Activated T-cell treated with anti-CD3 and anti-CD28 coated beads, Interleukin-2, amount 50 U/mL, for 24 hours (primary cell): ENCODE data around the gene CHI3L1.

Experiments used
- DNase-seq: peaks from one replicate; pipeline ENCODE4 v3.0.0-alpha.2; 2020
- H3K27ac Mint-ChIP-seq: 2 replicates; pipeline ENCODE4 v1.8.0; 2020; ENCODE audit warnings: mild to moderate bottlenecking, mixed read lengths
- H3K27me3 Mint-ChIP-seq: 2 replicates; pipeline ENCODE4 v1.8.0; 2020; ENCODE audit warnings: mixed read lengths
- H3K36me3 Mint-ChIP-seq: 2 replicates; pipeline ENCODE4 v1.8.0; 2020; ENCODE audit warnings: low read depth, mixed read lengths
- H3K4me1 Mint-ChIP-seq: 2 replicates; pipeline ENCODE4 v1.8.0; 2020; ENCODE audit warnings: low read depth, mixed read lengths
- H3K4me3 Mint-ChIP-seq: 2 replicates; pipeline ENCODE4 v1.8.0; 2020; ENCODE audit warnings: mild to moderate bottlenecking, moderate library complexity, mixed read lengths
- H3K9me3 Mint-ChIP-seq: 2 replicates; pipeline ENCODE4 v1.8.0; 2020; ENCODE audit warnings: mixed read lengths

Gene CHI3L1

DNA sequence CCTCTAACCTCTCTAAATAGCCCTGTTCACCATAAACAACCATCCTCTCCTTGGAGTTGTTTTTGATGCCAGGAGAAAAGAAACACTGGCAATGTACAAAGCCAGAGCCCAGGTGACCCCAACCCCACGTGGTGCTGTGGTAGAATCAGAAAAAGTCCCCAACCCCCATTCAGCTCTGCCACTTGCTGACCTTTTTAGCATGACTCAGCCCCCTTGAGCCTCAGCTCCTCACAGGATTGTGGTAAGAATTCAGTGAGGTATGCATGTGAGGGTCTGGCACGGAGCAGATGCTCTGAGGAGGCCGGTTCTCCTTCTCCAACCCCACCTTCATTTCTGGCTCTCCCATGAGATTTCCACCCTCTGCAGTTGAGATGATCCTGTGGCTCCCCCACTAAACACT lies 11.1 kb upstream of the CHI3L1 start:
- H3K27ac Mint-ChIP-seq = no peak overlapping the region
- DNase-seq = no peak
- no peaks in the 10 kb centered on the region for H3K4me1 Mint-ChIP-seq
- no peaks in the 10 kb centered on the region for H3K9me3 Mint-ChIP-seq
- H3K27me3 Mint-ChIP-seq = peaks cover 9% of the 10 kb centered on the region
- H3K36me3 Mint-ChIP-seq = no peaks in the 10 kb centered on the region
- no peak overlapping the region for H3K4me3 Mint-ChIP-seq

DNA sequence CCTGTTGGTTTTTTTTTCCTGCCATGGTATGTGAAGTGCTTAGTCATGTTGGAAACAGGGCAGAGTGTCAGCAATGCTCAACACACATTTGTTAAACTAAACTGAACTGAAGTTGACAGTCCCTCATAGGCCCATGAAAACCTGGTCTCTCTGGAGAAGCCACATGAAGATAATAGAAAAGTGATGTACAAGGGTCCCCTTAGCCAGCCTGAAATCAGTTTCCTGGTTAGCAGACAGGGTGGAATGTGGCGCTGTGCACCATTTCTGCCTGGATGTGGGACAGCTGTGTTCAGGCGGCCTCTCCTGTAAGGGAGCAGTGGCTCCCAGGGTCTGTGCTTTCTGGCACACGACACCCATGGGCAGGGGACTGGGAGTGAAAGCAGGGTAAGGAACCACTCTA lies 9.9 kb upstream of the CHI3L1 start:
- no peaks in the 10 kb centered on the region for H3K9me3 Mint-ChIP-seq
- no peaks in the 10 kb centered on the region for H3K36me3 Mint-ChIP-seq
- H3K4me1 Mint-ChIP-seq = no peaks in the 10 kb centered on the region
- no peak for DNase-seq
- peaks cover 9% of the 10 kb centered on the region for H3K27me3 Mint-ChIP-seq
- no peak overlapping the region for H3K27ac Mint-ChIP-seq
- no peak overlapping the region for H3K4me3 Mint-ChIP-seq

DNA sequence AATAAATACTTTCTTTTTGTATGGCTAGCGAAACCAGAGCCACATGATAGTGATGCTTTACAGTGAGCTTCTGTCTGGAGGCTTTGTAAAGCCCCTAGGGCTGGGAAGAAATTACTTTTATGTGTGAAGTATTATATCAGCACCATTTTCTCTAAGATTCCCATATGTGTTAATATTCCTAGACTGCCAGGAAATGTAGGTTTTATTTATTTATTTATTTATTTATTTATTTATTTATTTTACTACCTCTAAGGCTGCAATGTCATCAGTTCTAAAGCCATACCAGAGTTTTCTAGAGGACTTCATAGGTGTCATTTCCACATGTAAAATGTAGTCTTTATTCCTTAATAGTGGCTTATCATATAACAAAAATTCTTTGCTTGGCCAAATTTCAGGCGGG lies 4.4 kb upstream of the CHI3L1 start:
- H3K27me3 Mint-ChIP-seq = no peaks in the 10 kb centered on the region
- H3K36me3 Mint-ChIP-seq = no peaks in the 10 kb centered on the region
- no peak overlapping the region for H3K4me3 Mint-ChIP-seq
- no peak overlapping the region for H3K27ac Mint-ChIP-seq
- no peak for DNase-seq
- H3K4me1 Mint-ChIP-seq = peaks cover 5% of the 10 kb centered on the region
- H3K9me3 Mint-ChIP-seq = no peaks in the 10 kb centered on the region

DNA sequence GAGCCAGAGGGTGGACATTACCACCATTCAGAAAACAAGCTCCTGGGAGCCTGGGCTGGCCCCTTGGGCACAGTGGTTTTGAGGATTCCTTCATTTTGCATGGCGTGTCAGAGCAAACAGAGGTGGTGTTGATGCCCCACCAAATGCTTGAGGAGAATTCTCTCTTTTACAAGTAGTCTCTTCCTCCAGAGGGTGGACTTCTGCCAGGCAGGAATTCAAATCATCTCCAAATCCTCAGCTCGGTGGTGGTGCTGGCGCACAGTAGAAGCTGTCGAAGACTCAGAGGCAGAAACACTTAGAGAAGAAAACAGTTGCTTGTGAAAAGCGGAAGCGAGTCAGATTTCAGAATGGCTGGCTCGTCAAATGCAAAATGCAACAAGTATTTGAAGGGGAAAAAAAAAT lies 3.4 kb upstream of the CHI3L1 start:
- Mint-ChIP-seq H3K4me3 (no peak overlapping the region), H3K27ac (no peak overlapping the region), H3K9me3 (no peaks in the 10 kb centered on the region), H3K4me1 (peaks cover 5% of the 10 kb centered on the region), H3K36me3 (no peaks in the 10 kb centered on the region), H3K27me3 (no peaks in the 10 kb centered on the region)
- DNase-seq = no peak

DNA sequence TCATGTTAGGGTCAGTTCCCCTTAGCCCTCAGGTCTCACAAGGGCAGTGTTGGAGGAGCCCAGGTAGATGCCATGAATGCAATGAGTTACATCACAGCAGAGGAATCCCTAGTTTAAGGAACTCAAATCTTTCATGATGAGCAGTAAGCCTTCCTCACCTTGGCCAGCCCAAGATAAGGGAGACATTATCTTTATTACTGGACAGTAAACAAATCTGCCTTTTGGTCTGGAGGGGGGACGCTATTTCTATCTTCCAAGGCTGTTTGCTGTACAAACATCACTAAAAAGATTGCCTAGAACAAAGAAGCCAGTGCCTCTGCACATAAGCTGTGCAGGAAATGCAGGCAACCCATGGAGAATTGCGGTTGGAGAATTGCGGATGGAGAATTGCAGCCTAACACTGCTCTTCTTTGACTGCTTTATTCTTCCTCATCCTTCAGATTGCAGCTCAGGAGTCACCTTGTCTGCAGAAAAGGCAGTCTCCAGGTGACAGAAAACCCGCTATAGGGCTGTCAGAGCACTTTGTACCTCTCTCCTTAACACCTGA lies 2.3 kb upstream of the CHI3L1 start:
- H3K4me3 Mint-ChIP-seq = no peak overlapping the region
- H3K36me3 Mint-ChIP-seq = no peaks in the 10 kb centered on the region
- no peak for DNase-seq
- H3K9me3 Mint-ChIP-seq = no peaks in the 10 kb centered on the region
- H3K27me3 Mint-ChIP-seq = no peaks in the 10 kb centered on the region
- peaks cover 5% of the 10 kb centered on the region for H3K4me1 Mint-ChIP-seq
- no peak overlapping the region for H3K27ac Mint-ChIP-seq

DNA sequence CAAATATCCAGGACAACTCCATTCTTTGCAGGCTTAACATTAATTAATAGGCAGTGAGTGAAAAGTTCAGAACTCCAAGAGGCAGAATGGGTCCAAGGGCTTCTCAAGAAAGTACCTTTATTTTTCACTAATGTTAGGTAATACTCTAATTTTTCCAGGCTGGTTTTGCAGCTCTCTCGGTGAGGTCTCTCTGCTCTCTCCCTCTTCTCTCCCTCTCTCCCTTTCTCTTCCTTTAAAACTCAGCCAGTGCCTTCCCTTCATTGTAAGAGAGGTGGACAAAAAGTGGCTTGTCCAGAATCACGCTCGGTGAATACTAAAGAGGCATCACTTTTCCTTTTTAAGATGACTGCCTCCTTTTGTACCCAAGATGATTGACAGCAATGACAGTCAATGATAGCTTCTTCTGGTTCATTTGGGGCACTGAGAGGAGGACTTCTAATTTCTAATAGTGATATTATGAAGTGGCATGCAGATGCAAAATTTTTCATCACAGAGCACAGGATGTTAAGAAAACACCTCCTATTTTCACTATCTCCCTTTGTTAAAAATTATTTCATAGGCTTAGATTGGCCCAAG lies 1.3 kb upstream of the CHI3L1 start:
- H3K9me3 Mint-ChIP-seq = no peaks in the 10 kb centered on the region
- H3K36me3 Mint-ChIP-seq = no peaks in the 10 kb centered on the region
- no peak overlapping the region for H3K27ac Mint-ChIP-seq
- no peaks in the 10 kb centered on the region for H3K27me3 Mint-ChIP-seq
- DNase-seq = no peak
- no peak overlapping the region for H3K4me3 Mint-ChIP-seq
- peaks cover 5% of the 10 kb centered on the region for H3K4me1 Mint-ChIP-seq

DNA sequence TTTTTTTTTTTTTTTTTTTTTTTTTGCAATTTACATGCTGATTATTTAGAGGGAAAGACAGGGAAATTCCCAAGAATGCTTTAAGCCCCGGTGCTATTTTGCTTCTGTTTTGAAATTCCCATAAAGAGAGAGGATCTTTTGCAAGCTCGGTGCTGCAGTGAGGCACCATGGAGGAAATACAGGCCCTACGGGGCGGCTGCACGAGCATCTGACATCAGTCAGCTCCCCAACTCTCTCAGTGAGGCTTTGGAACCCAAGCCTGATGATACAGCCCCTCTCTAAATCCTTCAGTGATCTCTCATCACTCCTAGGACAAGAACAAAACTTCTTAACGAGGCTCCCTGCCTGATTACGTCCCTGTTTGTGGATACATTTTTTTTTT lies 791 bp upstream of the CHI3L1 start:
- Mint-ChIP-seq H3K27ac (no peak overlapping the region), H3K4me1 (peaks cover 5% of the 10 kb centered on the region), H3K27me3 (no peaks in the 10 kb centered on the region), H3K9me3 (no peaks in the 10 kb centered on the region), H3K36me3 (no peaks in the 10 kb centered on the region), H3K4me3 (no peak overlapping the region)
- DNase-seq = no peak

DNA sequence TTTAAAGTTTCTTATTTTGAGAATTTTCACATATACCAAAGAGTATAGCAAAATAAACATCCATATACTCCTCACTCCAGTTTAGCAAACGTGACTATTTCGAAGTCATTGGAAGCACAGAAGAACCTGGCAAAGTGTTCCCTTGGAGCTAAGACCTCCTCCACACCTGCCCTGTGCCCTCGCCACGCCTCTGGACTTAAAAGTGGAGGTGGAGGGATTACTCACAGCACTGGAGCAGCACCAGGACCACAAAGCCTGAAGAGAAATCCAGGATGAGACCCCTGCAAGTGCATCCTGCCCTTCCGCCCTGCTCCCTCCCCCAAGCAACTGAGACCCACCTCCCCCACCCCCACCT lies 436 bp downstream of the CHI3L1 start:
- Mint-ChIP-seq H3K4me1 (peaks cover 5% of the 10 kb centered on the region), H3K9me3 (no peaks in the 10 kb centered on the region), H3K4me3 (no peak overlapping the region)

DNA sequence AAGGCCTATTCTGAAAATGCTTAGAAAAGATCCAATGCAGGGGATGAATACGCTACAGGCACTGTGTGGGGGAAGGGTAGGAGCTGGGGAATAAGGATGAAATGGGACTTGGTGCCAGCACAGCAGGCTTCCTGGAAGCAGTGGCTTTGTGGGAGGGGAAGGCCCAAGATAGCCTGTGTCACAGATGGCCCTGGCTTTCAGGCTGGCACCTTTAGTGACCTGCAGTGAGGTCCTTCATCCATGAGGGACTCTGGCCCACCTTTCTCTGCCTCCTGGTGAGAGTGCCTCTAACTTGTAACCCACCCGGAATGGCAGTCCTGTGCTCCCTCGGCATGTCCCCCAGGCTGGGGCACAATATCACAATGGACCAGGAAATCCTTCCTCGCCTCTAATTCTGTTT lies 919 bp downstream of the CHI3L1 start:
- Mint-ChIP-seq H3K4me3 (no peak overlapping the region), H3K9me3 (no peaks in the 10 kb centered on the region), H3K27ac (no peak overlapping the region), H3K36me3 (no peaks in the 10 kb centered on the region), H3K27me3 (no peaks in the 10 kb centered on the region), H3K4me1 (peaks cover 5% of the 10 kb centered on the region)
- DNase-seq = no peak

More for the DNA sequence above, 436 bp downstream of the CHI3L1 start:
- no peak for DNase-seq
- Mint-ChIP-seq H3K27me3 (no peaks in the 10 kb centered on the region), H3K36me3 (no peaks in the 10 kb centered on the region), H3K27ac (no peak overlapping the region)

DNA sequence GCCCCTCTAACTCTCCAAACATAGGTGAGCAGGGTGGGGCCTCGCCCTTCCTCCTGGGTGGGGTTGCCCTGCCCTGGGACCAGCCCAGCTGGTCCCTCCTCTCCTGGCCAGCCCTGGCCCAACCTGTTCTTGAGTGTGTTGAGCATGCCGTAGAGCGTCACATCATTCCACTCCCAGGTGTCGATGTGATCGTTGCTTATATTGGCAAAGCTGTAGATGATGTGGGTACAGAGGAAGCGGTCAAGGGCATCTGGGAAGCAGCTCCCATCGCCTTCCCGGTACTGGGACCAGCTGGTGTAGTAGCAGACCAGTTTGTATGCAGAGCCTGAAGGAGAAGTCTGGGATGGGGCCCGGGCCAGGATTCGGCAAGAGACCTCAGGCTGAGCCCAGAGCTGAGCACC lies 1.4 kb downstream of the CHI3L1 start:
- Mint-ChIP-seq H3K27ac (no peak overlapping the region), H3K4me1 (peaks cover 5% of the 10 kb centered on the region), H3K27me3 (no peaks in the 10 kb centered on the region), H3K9me3 (no peaks in the 10 kb centered on the region), H3K4me3 (no peak overlapping the region), H3K36me3 (no peaks in the 10 kb centered on the region)
- DNase-seq = no peak

DNA sequence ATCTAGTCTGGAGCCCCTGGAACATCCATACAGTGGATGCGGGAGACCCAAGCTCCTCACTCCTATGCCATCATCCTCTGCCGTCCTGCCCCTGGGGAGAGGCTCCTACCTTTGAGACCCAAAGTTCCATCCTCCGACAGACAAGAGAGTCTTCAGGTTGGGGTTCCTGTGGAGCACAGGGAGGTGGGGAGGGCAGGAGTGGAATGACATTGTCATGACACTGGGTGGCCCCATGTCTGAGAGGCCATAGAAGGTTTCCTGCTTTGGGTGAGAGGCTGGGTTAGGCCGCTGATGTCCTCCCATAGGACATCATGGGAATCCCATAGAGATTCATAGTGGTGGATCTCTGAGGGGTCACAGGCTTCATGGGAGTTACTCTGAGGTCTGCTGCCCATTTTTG lies 2.0 kb downstream of the CHI3L1 start:
- Mint-ChIP-seq H3K9me3 (no peaks in the 10 kb centered on the region), H3K4me3 (no peak overlapping the region), H3K27ac (no peak overlapping the region), H3K4me1 (peaks cover 5% of the 10 kb centered on the region), H3K27me3 (no peaks in the 10 kb centered on the region), H3K36me3 (no peaks in the 10 kb centered on the region)
- DNase-seq = no peak

DNA sequence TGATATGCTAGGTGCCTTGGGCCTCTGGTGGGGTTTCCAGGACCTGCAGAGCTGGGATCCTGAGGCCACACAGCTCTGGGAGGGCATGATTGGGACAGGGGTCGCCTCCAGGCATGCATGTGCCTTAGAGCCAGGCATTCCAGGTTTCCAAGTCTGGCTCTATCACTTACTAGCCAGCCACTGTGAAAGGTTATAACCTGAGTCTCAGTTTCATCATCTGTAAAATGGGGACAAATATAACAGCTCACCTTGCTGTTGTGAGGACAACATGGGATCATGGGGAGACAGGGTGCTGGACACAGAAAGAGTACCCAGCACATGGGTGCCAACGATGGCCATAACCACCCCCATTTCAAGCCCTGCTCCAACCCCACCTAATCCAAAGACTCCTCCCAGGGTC lies 2.7 kb downstream of the CHI3L1 start:
- no peaks in the 10 kb centered on the region for H3K36me3 Mint-ChIP-seq
- H3K4me3 Mint-ChIP-seq = no peak overlapping the region
- peaks cover 5% of the 10 kb centered on the region for H3K4me1 Mint-ChIP-seq
- no peak overlapping the region for H3K27ac Mint-ChIP-seq
- H3K9me3 Mint-ChIP-seq = no peaks in the 10 kb centered on the region
- DNase-seq = no peak
- no peaks in the 10 kb centered on the region for H3K27me3 Mint-ChIP-seq

DNA sequence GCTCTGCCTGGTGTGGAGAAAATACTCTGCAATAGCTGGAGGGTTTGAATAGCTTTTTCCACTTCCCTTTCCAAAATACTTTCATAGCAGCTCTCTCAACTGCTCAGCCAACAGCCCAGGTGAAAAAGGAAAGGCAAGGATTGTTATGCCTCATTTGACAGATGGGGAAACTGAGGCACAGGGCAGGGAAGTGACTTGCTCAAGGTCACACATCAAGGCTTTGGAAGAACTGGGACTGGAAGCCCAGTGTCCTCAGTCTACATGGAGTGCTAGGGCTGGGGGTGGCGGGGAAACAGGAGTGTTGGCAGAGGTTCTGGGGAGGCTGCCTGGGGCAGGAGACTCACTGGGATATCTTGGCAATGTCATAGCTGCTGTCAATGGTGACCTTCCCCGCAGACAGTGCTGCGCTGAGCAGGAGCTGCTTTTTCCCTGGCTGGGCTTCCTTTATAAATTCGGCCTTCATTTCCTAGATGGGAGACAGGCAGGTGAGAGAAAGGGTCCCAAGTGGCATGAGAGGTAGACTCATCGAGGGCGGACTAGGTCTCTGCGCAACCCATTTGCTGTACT lies 4.0 kb downstream of the CHI3L1 start:
- Mint-ChIP-seq H3K27ac (no peak overlapping the region), H3K4me1 (peaks cover 5% of the 10 kb centered on the region), H3K27me3 (peaks cover 4% of the 10 kb centered on the region), H3K4me3 (no peak overlapping the region), H3K36me3 (no peaks in the 10 kb centered on the region), H3K9me3 (no peaks in the 10 kb centered on the region)
- DNase-seq = no peak

DNA sequence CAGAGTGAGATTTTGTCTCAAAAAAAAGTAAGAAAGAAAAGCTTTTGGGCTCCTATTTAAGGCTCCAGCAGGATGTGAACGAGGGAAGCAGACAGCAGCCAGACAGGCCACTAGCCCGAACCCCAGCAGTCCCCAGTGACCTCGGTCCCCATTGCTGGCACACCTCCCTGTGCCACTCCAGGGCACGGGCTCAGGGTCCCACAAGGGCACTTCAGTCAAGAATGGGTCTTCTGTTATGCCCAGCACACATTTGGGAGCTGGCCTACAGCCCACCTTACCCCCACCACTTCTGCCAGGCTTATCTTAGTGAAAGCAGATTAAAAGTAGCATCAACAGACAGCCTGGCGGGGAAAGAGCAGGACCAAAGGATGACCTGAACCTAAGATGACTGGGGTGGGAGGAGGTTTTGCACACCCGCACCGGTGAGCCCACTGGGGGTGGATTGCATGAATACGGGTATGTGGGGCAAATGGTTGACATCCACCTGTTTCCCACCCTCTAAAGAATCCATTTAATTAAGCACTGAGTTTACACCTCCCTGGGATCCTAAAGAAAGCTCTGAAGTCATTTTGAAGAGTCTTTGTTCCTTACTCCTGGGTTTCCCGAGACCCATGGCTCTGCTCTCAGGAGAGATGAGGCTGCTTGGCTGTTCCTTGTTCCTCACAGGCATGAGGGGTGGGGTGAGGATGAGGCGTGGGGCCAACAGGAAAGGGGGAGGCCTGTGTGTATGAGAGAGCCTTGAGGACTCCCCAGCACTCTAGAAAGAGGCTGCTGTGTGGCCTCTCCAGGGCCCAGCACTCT lies 4.7 kb downstream of the CHI3L1 start:
- H3K4me1 Mint-ChIP-seq = peaks cover 4% of the 10 kb centered on the region
- H3K27me3 Mint-ChIP-seq = peaks cover 4% of the 10 kb centered on the region
- no peak overlapping the region for H3K27ac Mint-ChIP-seq
- no peaks in the 10 kb centered on the region for H3K36me3 Mint-ChIP-seq
- DNase-seq = no peak
- no peak overlapping the region for H3K4me3 Mint-ChIP-seq
- no peaks in the 10 kb centered on the region for H3K9me3 Mint-ChIP-seq

DNA sequence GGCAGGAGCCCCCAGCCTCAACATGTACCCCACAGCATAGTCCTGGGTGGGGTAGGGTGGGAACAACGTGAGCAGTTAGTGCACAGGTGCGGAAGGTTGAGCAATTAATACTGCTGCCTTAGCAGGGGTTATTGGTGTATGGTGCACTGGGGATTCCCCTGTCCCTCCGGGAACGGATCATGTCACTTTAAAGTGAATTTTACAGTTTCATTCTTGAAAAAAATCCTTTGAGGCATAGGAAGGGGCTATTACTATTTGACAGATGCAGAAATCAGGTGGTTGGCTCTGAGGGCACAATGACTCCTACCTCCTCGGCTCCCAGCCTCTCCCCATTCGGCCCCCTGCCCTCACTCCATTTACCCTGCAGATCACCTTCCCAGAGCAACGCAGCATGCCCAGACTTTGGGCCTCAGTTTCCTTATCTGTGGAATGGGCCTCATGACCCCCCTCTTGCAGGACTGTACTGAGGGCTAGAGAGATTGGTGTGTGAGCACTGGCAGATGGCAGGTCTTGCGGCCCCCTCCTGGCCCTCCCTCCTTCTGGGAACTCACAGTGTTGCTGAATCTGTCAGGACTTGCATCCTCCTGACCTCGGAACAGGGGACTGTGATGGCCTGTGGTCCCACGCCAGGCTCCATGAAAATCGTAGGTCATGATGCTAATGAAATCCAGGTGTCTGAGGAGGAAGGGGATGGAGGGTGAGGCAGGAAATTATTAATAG lies 5.7 kb downstream of the CHI3L1 start:
- DNase-seq = no peak
- Mint-ChIP-seq H3K36me3 (no peaks in the 10 kb centered on the region), H3K4me3 (no peak overlapping the region), H3K27ac (no peak overlapping the region), H3K9me3 (no peaks in the 10 kb centered on the region), H3K27me3 (peaks cover 4% of the 10 kb centered on the region), H3K4me1 (no peaks in the 10 kb centered on the region)
